Neutrophil (primary cell): ENCODE data around the gene TLCD3A.
A peak's percentile ranks its signal among the peaks of the same experiment; 100 is the strongest.
"Not testable (repeated sequence)": the region's sequence is repeated elsewhere in the genome, so short reads cannot be mapped to it uniquely, and the experiment has no call there.

Experiments
- H3K27ac ChIP-seq: fragments of 200-600 bp; sonication (generic); 2 replicates; pipeline ENCODE4 v1.5.1; 2016; ENCODE audit warnings: mild to moderate bottlenecking, moderate library complexity
- H3K27me3 ChIP-seq: fragments of 200-600 bp; sonication (generic); 2 replicates; pipeline ENCODE4 v1.6.0; 2016; ENCODE audit warnings: mild to moderate bottlenecking
- H3K36me3 ChIP-seq: fragments of 200-600 bp; sonication (generic); 2 replicates; pipeline ENCODE4 v1.5.1; 2017
- H3K4me1 ChIP-seq, 2 experiments: fragments of 200-600 bp in 1 of 2; sonication (generic) in 1 of 2; 1 replicate in 1 of 2; 2 replicates in 1 of 2; pipeline versions ENCODE4 v1.5.1 to v1.6.1; 2013 to 2016; ENCODE audit warnings: low read depth in 1 of 2, low read length in 1 of 2, mild to moderate bottlenecking in 1 of 2, moderate library complexity in 1 of 2; ENCODE audit not compliant: control insufficient read depth in 1 of 2, insufficient read depth in 1 of 2
- H3K4me3 ChIP-seq, 2 experiments: fragments of 200-600 bp in 1 of 2; sonication (generic) in 1 of 2; 1 replicate in 1 of 2; 2 replicates in 1 of 2; pipeline ENCODE4 v1.5.1; 2013 to 2016; ENCODE audit warnings: low read depth in 1 of 2, low read length in 1 of 2, mild to moderate bottlenecking in 1 of 2, moderate library complexity in 1 of 2
- H3K9me3 ChIP-seq: fragments of 200-600 bp; sonication (generic); 2 replicates; pipeline ENCODE4 v1.5.1; 2016
- TF ChIP-seq, protein P1 (sequence below): fragments of 200-600 bp; sonication (generic); IDR thresholded peaks from 2 replicates; pipeline ENCODE4 v1.5.1; 2016; ENCODE audit warnings: antibody characterized with exemption

TLCD3A gene

DNA sequence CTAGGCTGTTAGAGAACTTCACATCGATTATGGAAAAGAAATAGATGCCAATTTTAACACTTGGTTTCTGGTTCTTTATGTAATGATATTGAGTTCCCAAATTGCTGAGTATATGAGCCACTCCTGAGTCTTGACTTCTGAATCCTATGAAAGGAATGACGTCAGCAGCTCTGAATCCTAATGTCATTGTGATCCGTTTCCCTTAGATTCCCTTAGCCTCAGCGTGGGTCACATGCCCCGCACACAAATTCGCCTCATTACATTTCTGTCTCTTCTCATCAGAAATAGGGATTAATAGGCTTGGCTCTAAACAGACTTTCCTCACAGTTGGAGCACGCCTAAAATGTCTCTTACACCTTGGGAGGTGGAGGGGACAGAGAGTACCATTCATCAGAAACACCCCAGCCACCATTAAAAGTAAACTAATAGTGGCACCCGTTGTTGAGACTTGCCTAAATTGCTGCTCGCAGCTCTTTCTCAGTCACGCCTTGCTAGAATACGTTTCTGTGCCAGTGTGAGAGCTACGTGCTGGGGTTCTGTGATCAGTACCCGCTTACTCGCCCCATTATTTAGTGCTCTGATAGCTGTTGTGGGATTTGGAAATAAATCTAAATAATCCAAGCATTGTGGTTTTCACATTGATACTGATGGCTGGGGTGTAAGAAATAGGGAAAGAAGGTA is 56.9 kb downstream of the TLCD3A start:
- no peak overlapping the region for H3K4me3 ChIP-seq
- H3K27me3 ChIP-seq = no peaks in the 10 kb centered on the region
- TF ChIP-seq, protein P1, sequence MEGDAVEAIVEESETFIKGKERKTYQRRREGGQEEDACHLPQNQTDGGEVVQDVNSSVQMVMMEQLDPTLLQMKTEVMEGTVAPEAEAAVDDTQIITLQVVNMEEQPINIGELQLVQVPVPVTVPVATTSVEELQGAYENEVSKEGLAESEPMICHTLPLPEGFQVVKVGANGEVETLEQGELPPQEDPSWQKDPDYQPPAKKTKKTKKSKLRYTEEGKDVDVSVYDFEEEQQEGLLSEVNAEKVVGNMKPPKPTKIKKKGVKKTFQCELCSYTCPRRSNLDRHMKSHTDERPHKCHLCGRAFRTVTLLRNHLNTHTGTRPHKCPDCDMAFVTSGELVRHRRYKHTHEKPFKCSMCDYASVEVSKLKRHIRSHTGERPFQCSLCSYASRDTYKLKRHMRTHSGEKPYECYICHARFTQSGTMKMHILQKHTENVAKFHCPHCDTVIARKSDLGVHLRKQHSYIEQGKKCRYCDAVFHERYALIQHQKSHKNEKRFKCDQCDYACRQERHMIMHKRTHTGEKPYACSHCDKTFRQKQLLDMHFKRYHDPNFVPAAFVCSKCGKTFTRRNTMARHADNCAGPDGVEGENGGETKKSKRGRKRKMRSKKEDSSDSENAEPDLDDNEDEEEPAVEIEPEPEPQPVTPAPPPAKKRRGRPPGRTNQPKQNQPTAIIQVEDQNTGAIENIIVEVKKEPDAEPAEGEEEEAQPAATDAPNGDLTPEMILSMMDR = no peak
- H3K27ac ChIP-seq = no peak overlapping the region
- peaks cover 9 to 12% of the 10 kb centered on the region in 2 experiments for H3K4me1 ChIP-seq
- peaks cover 38% of the 10 kb centered on the region for H3K36me3 ChIP-seq
- no peaks in the 10 kb centered on the region for H3K9me3 ChIP-seq

DNA sequence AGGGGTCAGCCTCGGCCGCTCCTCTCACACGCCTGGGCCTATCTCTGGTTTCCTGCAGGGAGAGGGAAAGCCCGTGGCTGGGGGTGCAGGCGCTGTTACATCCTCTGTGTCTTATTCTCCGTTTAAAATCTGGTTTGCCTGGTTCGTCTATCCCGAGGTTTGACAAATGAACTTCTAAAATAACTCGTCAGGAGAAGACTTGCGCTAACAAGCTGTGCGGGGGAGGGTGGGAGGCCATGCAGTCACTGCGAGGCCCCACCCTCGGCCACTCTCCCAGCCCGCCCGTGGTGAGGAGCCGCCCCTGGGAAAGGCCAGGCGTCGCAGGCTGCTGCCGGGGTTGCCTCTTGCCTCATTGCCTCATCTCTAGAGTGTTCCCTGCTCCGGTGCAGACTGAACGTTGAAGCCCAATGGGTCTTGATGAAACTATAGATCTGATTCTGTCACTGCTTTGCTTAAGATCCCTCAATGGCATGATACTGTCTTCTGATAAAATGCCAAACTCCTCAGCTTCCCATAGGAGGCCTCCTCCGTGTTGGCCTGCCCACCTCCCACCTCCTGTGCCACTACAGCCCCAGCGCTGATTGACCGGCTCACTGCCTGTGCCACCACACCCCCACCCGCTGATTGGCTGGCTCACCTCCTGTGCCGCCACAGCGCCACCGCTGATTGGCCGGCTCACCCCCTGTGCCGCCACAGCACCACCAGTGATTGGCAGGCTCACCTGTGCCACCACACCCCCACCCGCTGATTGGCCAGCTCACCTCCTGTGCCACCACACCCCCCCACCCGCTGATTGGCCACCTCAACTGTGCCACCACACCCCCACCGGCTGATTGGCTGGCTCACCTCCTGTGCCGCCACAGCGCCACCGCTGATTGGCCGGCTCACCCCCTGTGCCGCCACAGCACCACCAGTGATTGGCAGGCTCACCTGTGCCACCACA is 57.8 kb downstream of the TLCD3A start:
- H3K9me3 ChIP-seq, H3K27ac ChIP-seq: not testable (repeated sequence)

DNA sequence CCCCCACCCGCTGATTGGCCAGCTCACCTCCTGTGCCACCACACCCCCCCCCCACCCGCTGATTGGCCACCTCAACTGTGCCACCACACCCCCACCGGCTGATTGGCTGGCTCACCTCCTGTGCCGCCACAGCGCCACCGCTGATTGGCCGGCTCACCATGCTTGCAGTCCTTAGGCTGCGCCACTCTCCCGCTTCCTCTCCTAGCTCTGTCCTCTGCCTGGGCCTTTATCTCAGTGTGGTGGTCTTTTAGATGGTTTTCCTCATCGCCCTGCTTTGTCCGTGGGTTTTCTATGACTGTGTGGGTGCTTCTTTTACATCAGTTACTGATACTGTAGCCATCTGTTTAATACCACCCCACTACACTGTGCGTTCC is 58.5 kb downstream of the TLCD3A start:
- not testable (repeated sequence) for H3K27me3 ChIP-seq, H3K27ac ChIP-seq, H3K4me3 ChIP-seq, H3K9me3 ChIP-seq
- Histone ChIP-seq H3K4me1 (peaks cover 9 to 12% of the 10 kb centered on the region in 2 experiments), H3K36me3 (peaks cover 38% of the 10 kb centered on the region)

More for the DNA sequence above, 57.8 kb downstream of the TLCD3A start:
- not testable (repeated sequence) for H3K4me3 ChIP-seq, H3K27me3 ChIP-seq
- Histone ChIP-seq H3K4me1 (peaks cover 9 to 12% of the 10 kb centered on the region in 2 experiments), H3K36me3 (peaks cover 38% of the 10 kb centered on the region)

DNA sequence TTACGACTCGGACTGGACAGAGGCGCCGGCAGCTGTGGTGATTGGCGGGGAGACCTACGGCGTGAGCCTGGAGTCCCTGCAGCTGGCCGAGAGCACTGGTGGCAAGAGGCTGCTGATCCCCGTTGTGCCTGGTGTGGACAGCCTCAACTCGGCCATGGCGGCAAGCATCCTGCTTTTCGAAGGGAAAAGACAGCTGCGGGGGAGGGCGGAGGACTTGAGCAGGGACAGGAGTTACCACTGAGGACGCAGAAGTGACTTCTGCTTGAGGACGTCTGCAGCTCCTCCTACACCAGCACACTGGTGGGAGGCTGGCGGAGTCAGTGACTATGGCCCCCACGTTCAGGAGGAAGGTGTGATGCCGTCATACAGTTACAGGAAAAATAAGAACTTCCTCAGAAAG is 59.4 kb downstream of the TLCD3A start:
- TF ChIP-seq, protein P1 = no peak
- Histone ChIP-seq H3K4me3 (no peak overlapping the region), H3K36me3 (peaks cover 38% of the 10 kb centered on the region), H3K27ac (peak overlapping the region; percentile 52), H3K9me3 (no peaks in the 10 kb centered on the region), H3K4me1 (peaks cover 9 to 12% of the 10 kb centered on the region in 2 experiments), H3K27me3 (no peaks in the 10 kb centered on the region)

DNA sequence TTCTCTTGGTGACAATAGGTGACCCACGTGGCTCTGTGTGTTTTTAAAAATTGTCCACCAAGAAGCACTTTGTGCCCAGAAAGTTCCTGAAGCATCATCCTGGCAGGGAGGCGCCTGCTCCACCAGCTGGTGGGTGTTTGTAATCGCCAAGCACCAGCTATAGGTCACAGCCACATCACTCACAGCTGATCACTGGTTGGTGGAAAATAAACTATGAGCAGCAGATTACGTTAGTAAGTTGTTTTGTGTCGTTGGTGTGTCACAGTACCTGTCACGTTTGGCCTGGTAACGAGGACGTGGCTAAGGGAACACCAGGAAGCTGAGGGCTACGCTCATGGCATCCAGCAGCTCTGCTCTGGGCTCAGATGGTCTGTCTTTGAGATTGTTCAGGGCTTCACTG is 59.9 kb downstream of the TLCD3A start:
- Histone ChIP-seq H3K9me3 (no peaks in the 10 kb centered on the region), H3K27ac (peak overlapping the region; percentile 52), H3K4me1 (peaks cover 9 to 12% of the 10 kb centered on the region in 2 experiments), H3K4me3 (no peak overlapping the region), H3K36me3 (peaks cover 38% of the 10 kb centered on the region), H3K27me3 (no peaks in the 10 kb centered on the region)
- TF ChIP-seq, protein P1 = no peak
